K562 (cell line): ENCODE measurements around the gene E2F2. TPM values are rescaled to one million over a fixed set of nuclear protein-coding genes. Genes with fewer than 3 reads are reported as not detected.

Experiments
- ARNT ChIP-seq, 2 experiments: fragments of 450-650 bp; IDR thresholded peaks; 2 replicates each; pipeline ENCODE4 v1.6.1; 2016; ENCODE audit warnings: mild to moderate bottlenecking in 1 of 2
- BCL6 ChIP-seq: fragments of 250-450 bp; sonication (Bioruptor Pico); IDR thresholded peaks from 2 replicates; pipeline ENCODE4 v1.4.0; 2020
- BDP1 ChIP-seq: IDR thresholded peaks from 3 replicates; pipeline ENCODE4 v1.6.1; 2011; ENCODE audit not compliant: insufficient read length, insufficient read depth
- BRD9 ChIP-seq: fragments of 450-650 bp; IDR thresholded peaks from 2 replicates; pipeline ENCODE4 v1.6.1; 2018; ENCODE audit warnings: low read depth; ENCODE audit not compliant: partially characterized antibody
- E2F1 ChIP-seq: sonication (generic); formaldehyde crosslinking; IDR thresholded peaks from 2 replicates; pipeline ENCODE4 v1.8.1; 2023; ENCODE audit warnings: mild to moderate bottlenecking, missing genetic modification reagents, moderate library complexity
- ELF4 ChIP-seq: fragments of 450-650 bp; formaldehyde crosslinking; IDR thresholded peaks from 2 replicates; pipeline ENCODE4 v1.4.0; 2022; ENCODE audit warnings: missing genetic modification characterization
- EP400 ChIP-seq: fragments of 450-650 bp; IDR thresholded peaks from 2 replicates; pipeline ENCODE4 v1.6.1; 2017; ENCODE audit warnings: antibody characterized with exemption, mild to moderate bottlenecking, moderate library complexity
- ESRRA ChIP-seq: fragments of 450-650 bp; IDR thresholded peaks from 2 replicates; pipeline ENCODE4 v1.6.1; 2014; ENCODE audit warnings: low read depth, mild to moderate bottlenecking, moderate library complexity, borderline replicate concordance
- GMEB1 ChIP-seq: fragments of 250-450 bp; sonication (Bioruptor Pico); IDR thresholded peaks from 2 replicates; pipeline ENCODE4 v1.4.0; 2020; ENCODE audit warnings: mild to moderate bottlenecking
- GTF2B ChIP-seq: IDR thresholded peaks from 2 replicates; pipeline ENCODE4 v1.6.1; 2011; ENCODE audit not compliant: insufficient read length; ENCODE audit errors: extremely low read depth
- HMG20A ChIP-seq: fragments of 450-650 bp; formaldehyde crosslinking; conservative IDR thresholded peaks from 2 replicates; pipeline ENCODE4 v1.4.0; 2020; ENCODE audit warnings: mild to moderate bottlenecking, mixed read lengths
- KLF10 ChIP-seq: fragments of 250-450 bp; sonication (Bioruptor Pico); IDR thresholded peaks from 2 replicates; pipeline ENCODE4 v1.6.1; 2021; ENCODE audit warnings: matching md5 sums
- MCM3 ChIP-seq: fragments of 450-650 bp; IDR thresholded peaks from 2 replicates; pipeline ENCODE4 v1.6.1; 2016
- MEIS2 ChIP-seq: fragments of 450-650 bp; IDR thresholded peaks from 2 replicates; pipeline ENCODE4 v1.6.1; 2014; ENCODE audit warnings: mild to moderate bottlenecking; ENCODE audit not compliant: partially characterized antibody
- MIER1 ChIP-seq: fragments of 450-650 bp; IDR thresholded peaks from 2 replicates; pipeline ENCODE4 v1.6.1; 2016; ENCODE audit warnings: antibody characterized with exemption, mild to moderate bottlenecking, low read depth
- MXD1 ChIP-seq: fragments of 250-450 bp; sonication (Bioruptor Pico); IDR thresholded peaks from 2 replicates; pipeline ENCODE4 v1.8.0; 2021; ENCODE audit warnings: borderline replicate concordance, mild to moderate bottlenecking, moderate library complexity; ENCODE audit not compliant: poor library complexity, severe bottlenecking
- NR2C2 ChIP-seq, 2 experiments: fragments of 200-800 bp in 1 of 2; sonication (Bioruptor generic) in 1 of 2; sonication (generic) in 1 of 2; formaldehyde crosslinking in 1 of 2; IDR thresholded peaks; 2 replicates each; pipeline versions ENCODE4 v1.6.1 to v1.8.0; 2016 to 2022; ENCODE audit warnings: mild to moderate bottlenecking in 1 of 2, missing compliant biosample characterization in 1 of 2, missing genetic modification characterization in 1 of 2, missing genetic modification reagents in 1 of 2
- PKNOX1 ChIP-seq: fragments of 450-650 bp; IDR thresholded peaks from 2 replicates; pipeline ENCODE4 v1.6.1; 2016
- RB1 ChIP-seq: fragments of 450-650 bp; IDR thresholded peaks from 2 replicates; pipeline ENCODE4 v1.6.1; 2017; ENCODE audit warnings: low read depth, mild to moderate bottlenecking
- SLC30A9 ChIP-seq: fragments of 250-450 bp; sonication (Bioruptor Pico); IDR thresholded peaks from 2 replicates; pipeline ENCODE4 v1.8.0; 2022; ENCODE audit warnings: mild to moderate bottlenecking, moderate library complexity
- SMAD3 ChIP-seq: fragments of 450-650 bp; formaldehyde crosslinking; conservative IDR thresholded peaks from 2 replicates; pipeline ENCODE4 v1.4.0; 2020; ENCODE audit warnings: mild to moderate bottlenecking
- STAT5A ChIP-seq: IDR thresholded peaks from 2 replicates; pipeline ENCODE4 v1.6.1; 2012; ENCODE audit warnings: low read length, inconsistent platforms, borderline replicate concordance
- TCF3 ChIP-seq: sonication (generic); formaldehyde crosslinking; IDR thresholded peaks from 2 replicates; pipeline ENCODE4 v1.4.0; 2020; ENCODE audit warnings: mild to moderate bottlenecking, missing genetic modification reagents
- ZNF41 ChIP-seq: fragments of 250-450 bp; sonication (Bioruptor Pico); conservative IDR thresholded peaks from 2 replicates; pipeline ENCODE4 v1.4.0; 2020; ENCODE audit warnings: mild to moderate bottlenecking
- ZNF764 ChIP-seq: fragments of 250-450 bp; sonication (Bioruptor Pico); IDR thresholded peaks from 2 replicates; pipeline ENCODE4 v1.4.0; 2020; ENCODE audit warnings: low read depth, mild to moderate bottlenecking, moderate library complexity
- polyA plus RNA-seq, 8 experiments: library from polyadenylated mRNA; depleted of rRNA in 4 of 8; stranded (reverse) in 5 of 8; unstranded in 3 of 8; fragments of >200 nt; fragmentation: Nextera tagmentation in 2 of 8; fragmentation: Illumina TruSeq in 1 of 8; extraction: Ambion mirVana in 2 of 8; extraction: Trizol in 1 of 8; gene quantifications; 2 replicates each; pipeline versions ENCODE4 v1.2.1 to v1.2.3, GENCODE V29; 2011 to 2014; ENCODE audit warnings: inconsistent platforms in 1 of 8, missing spikeins in 1 of 8
- total RNA-seq, 7 experiments: library from RNA; depleted of rRNA in 6 of 7; stranded (reverse); fragments of >200 nt in 6 of 7; fragmentation: Illumina TruSeq in 2 of 7; extraction: Trizol in 2 of 7; gene quantifications; 2 replicates each; pipeline versions ENCODE4 v1.2.1 to v1.2.3, GENCODE V29; 2011 to 2021; ENCODE audit warnings: low replicate concordance in 1 of 7

The E2F2 gene
- total and polyA plus RNA-seq, 9 of the 15 experiments (the other 6 are each of a cell fraction or from before 2014, with no cell fraction given), result 3.1 to 25.3 (median 11.4) TPM

GRCh38 chr1:23531562-23532094 lies 595 bp upstream of the E2F2 start (continued):
- no peak for TF ChIP-seq ELF4 (CRISPR knock-in tag)
- no peak for TF ChIP-seq NR2C2 (CRISPR knock-in tag; IDR thresholded peaks at IDR 0.05)
- TF ChIP-seq NR2C2 (tag; IDR thresholded peaks at IDR 0.05), result no peak
- no peak for TF ChIP-seq GMEB1
- TF ChIP-seq TCF3 (CRISPR knock-in tag), result no peak
- no peak for TF ChIP-seq SMAD3 (CRISPR knock-in tag)
- no peak for TF ChIP-seq RB1
- no peak for TF ChIP-seq KLF10 (CRISPR knock-in tag)
- no peak for TF ChIP-seq STAT5A
- no peak for TF ChIP-seq E2F1 (CRISPR knock-in tag)
- TF ChIP-seq BDP1, result no peak
- no peak for TF ChIP-seq SLC30A9 (CRISPR knock-in tag)
- TF ChIP-seq ZNF41 (CRISPR knock-in tag), result no peak
- TF ChIP-seq ZNF764 (CRISPR knock-in tag), result no peak
- 0 out of 2 replicates have a peak, but pooled peaks have one; percentile 18 for TF ChIP-seq PKNOX1
- no peak for TF ChIP-seq MXD1 (CRISPR knock-in tag)
- no peak for TF ChIP-seq MEIS2
- 0 out of 2 replicates have a peak, but pooled peaks have one; percentile 5 for TF ChIP-seq EP400
- TF ChIP-seq HMG20A, result no peak
- no peak for TF ChIP-seq MCM3
- TF ChIP-seq BCL6 (CRISPR knock-in tag), result no peak
- TF ChIP-seq MIER1, result no peak
- peak; percentile 13 for TF ChIP-seq BRD9
- TF ChIP-seq ARNT (IDR thresholded peaks at IDR 0.05), result peak in 1 of 2 experiments; percentile 47; a peak in 1 of 4 replicates
- no peak for TF ChIP-seq GTF2B
- peak; percentile 48; the same call in 1 of the 2 replicates for TF ChIP-seq ESRRA
